GM15510 (cell line): ENCODE results near the gene HOXC9.

Experiments used
- POLR2A ChIP-seq: IDR thresholded peaks from 3 replicates; pipeline ENCODE4 v1.6.1; 2011; ENCODE audit warnings: borderline replicate concordance; ENCODE audit not compliant: insufficient read length; ENCODE audit errors: extremely low read depth

HOXC9 gene

DNA sequence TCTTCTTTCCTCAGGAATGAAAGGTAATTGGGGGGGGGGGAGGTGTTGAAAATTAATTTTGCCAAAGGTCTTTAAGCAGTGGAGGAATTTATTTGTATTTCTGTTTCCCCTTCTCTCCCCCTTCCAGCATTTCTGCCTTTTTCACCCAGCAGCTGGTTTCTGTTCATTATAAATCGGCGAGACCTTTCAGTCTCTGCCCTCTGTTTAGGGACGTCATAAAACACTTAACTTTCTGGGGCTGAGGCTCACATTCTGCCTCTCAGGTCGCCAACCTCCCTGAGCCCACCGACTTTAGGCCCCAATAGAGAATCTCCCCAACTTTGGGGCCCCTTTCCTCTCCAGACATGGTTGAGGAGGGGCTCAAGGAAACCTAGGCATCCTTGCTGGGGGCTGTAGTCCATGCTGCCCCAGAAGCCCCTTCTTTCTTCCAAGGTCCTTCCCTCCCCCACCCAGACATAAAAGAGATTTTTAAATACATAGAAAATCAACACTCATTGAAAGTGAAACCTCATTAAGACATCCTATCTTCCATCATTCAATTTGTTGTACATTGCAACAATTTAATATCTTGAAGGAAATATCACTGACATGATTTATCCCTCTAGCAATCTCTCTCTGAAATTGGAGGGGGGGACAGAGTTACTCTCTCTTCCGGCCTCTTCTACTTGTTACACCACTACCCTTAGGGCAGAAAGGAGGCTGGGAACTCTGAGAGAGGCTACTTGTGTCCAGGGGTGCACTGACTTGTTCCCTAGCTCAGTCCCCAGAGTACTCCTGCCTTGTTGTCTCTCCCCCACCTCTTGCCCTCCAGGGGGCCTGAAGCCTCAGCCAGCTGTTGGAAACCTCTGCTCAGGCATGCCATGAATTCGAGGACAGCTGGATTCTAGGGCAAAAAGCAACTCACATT, 25.8 kb downstream of the HOXC9 start:
- TF ChIP-seq POLR2A, result no peak

DNA sequence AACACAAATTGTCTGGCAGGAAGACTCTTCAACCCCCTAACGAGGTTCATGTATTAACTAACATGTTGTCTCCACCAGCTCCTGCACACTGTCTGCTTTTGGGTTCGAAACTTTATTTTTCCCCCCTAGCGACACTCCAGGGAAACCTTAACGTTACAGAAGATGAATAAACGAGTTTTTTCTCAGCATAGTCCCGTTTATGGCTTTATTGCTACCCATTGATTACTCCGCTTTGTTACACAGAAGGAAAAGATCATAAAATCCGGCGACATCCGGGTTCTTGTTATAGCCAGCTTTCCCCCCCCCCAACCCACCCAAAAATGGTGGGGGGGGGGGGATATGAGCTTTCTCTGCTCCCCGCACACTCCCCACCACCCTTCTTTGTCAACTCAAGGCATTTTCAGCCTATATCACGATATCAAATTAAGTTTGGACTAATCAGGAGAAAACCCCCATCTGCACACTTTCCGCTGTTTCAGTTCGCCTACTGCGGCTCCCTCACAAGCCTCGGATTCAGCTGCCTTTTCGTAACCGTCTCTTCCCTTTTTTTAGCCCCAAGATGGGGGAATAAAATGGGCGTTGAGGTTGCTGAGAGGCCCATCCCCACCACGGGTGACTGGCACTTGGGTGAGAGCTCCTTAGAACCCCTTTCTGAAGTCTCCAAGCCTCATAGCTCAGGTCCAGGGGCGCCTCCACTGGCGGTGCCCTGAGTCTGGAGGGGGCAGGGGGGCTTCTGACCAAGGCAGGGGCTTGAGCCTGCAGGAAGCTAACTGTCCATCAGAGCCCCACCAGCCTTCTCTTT, 26.9 kb downstream of the HOXC9 start:
- TF ChIP-seq POLR2A, result no peak

DNA sequence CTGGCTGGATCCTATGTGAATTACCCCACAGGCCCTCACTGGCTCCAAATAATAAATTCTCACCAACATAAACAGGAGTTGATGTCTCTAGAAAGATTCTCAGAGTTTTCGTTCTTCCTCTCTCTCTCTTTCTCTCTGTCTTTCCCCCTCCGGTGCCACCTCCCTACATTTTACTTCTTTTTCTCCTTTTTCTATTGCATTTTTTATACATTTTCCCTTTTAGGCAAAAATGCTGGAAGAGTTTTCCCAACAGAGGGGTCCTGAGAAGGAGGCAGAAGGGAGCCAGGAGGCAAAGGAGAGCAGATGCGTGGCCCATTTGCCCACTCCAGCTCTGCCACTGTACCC, 27.5 kb downstream of the HOXC9 start:
- TF ChIP-seq POLR2A, result no peak

DNA sequence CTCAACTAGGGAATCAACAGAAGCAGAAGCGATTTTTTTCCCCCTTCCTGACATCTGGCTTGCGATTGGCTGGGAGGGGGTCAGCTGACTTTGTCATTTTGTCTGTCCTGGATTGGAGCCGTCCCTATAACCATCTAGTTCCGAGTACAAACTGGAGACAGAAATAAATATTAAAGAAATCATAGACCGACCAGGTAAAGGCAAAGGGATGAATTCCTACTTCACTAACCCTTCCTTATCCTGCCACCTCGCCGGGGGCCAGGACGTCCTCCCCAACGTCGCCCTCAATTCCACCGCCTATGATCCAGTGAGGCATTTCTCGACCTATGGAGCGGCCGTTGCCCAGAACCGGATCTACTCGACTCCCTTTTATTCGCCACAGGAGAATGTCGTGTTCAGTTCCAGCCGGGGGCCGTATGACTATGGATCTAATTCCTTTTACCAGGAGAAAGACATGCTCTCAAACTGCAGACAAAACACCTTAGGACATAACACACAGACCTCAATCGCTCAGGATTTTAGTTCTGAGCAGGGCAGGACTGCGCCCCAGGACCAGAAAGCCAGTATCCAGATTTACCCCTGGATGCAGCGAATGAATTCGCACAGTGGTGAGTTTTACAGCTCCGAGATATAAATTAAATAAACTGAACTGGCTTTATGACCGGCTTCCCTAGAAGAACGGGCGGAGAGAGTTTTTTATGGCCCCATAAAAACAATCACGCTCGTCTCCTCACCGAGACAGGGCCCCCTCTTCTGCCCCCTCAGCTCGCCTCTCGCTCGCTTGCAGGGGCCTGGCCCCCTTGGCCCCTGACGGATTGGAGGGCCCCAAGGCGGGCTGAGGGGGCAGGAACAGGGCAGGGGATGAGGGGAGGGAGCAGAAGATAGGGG, 28.6 kb downstream of the HOXC9 start, which contains the start of gene HOXC6:
TSS of gene HOXC6 (plus strand) at position 127 of the 888 bp plus-strand sequence. CDS start at position 209, 82 bp downstream.
- TF ChIP-seq POLR2A, result no peak

DNA sequence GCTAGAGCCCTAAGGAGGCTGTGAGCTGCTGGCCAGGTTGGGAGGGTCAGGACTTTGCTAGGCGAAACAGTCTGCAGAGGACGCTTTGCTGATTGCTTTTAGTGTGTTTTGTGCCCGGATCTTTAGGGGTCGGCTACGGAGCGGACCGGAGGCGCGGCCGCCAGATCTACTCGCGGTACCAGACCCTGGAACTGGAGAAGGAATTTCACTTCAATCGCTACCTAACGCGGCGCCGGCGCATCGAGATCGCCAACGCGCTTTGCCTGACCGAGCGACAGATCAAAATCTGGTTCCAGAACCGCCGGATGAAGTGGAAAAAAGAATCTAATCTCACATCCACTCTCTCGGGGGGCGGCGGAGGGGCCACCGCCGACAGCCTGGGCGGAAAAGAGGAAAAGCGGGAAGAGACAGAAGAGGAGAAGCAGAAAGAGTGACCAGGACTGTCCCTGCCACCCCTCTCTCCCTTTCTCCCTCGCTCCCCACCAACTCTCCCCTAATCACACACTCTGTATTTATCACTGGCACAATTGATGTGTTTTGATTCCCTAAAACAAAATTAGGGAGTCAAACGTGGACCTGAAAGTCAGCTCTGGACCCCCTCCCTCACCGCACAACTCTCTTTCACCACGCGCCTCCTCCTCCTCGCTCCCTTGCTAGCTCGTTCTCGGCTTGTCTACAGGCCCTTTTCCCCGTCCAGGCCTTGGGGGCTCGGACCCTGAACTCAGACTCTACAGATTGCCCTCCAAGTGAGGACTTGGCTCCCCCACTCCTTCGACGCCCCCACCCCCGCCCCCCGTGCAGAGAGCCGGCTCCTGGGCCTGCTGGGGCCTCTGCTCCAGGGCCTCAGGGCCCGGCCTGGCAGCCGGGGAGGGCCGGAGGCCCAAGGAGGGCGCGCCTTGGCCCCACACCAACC, 29.8 kb downstream of the HOXC9 start:
- no peak for TF ChIP-seq POLR2A

DNA sequence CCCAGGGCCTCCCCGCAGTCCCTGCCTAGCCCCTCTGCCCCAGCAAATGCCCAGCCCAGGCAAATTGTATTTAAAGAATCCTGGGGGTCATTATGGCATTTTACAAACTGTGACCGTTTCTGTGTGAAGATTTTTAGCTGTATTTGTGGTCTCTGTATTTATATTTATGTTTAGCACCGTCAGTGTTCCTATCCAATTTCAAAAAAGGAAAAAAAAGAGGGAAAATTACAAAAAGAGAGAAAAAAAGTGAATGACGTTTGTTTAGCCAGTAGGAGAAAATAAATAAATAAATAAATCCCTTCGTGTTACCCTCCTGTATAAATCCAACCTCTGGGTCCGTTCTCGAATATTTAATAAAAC, 30.5 kb downstream of the HOXC9 start:
- no peak for TF ChIP-seq POLR2A

DNA sequence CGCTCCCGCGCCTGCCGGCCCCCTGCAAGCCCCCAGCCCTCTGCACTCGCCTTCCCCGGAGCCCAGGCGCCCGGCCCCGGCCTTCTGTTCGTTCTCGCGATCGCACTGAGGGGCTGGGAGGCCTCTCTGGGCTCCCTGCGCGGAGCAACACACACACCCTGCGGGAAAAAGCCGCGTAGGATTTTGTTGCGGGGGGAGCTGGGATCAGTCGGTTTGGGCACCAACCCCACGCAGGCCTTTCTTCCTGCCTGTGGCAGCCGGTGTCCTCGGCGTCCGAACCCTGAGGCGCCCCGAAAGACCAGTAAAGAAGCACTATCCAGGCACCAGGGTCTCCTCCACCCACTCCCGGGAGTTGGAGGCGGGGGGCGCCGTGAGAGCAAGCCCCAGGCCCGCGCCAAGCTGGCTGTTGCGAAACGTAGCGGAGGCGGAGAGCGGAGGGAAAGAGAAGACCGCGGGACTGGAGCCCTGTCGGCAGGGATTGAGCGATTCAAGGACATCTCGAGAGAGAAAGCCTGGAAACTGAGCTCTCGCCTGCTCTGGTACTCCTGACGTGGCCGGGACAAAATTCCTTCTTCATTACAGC, 31.0 kb downstream of the HOXC9 start:
- TF ChIP-seq POLR2A, result no peak

DNA sequence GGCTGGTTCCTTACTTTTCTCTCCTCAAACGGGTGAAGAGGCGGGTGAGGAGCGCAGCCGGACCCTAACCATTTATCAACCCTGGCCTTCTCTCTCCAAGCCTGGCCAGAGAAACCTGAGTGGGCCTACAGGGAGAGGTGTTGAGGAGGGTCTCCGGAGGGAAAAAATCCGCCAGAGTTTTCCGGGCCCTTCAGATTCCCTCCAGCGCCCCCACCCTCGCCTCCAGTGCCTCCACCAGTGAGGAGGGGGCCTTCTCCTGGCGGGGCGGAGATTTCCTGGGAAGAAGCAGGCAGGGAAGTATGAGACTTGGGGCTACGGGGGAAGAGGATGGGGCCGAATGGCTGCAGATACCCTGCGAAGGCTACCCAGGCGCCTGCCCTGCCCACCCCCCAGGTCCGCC, 31.5 kb downstream of the HOXC9 start:
- no peak for TF ChIP-seq POLR2A

DNA sequence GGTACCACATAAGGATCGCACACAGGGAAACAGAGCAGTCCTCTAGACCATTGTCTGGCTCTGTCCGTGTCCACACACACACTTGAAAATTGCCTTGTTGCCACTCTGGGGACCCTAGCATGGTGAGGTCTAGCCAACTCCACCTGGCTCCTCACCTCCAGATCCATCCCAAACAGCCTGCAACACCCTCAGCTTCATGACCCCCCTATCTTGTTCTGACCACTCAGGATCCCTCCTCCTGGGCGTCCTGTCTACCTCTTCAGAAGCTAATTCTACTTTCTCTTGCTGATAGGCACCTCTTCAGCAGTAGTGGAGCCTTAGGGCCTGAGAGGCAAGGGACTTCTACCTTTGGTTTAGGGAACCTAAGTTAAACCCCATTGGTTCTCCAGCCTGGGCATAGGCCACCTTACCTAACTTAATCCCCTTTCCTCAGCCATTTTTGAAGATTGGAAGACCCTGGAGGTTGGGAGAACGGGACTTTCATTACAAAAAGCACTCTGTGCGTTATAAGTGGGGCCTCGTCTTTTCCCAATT, 32.2 kb downstream of the HOXC9 start:
- no peak for TF ChIP-seq POLR2A

DNA sequence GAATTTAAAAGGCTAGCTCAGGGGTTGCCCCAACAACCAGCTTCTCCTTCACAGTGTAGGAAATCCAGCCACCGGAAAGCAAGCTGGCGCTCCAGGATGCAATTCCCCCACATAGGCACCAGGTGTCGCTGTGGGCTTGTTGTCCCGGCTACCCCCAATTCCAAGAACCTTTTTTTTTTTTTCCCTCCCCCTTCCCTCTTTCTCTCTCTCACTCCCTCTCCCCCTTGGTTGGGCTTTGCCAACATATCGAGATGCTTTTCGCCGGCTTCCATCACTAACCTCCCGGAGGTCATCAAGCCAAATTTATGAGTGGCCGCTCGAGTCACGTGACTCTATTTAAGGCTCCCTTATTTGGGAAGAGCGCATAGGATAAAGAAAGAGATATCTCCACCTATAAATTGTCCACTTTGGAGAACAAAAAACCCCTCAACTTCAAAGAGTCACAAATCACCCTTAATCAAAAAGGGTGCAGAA, 32.7 kb downstream of the HOXC9 start, which contains the start of gene HOXC5:
TSS of gene HOXC5 (plus strand) at position 424 of the 474 bp plus-strand sequence. CDS start 73 bp downstream, outside the sequence.
- TF ChIP-seq POLR2A, result no peak

DNA sequence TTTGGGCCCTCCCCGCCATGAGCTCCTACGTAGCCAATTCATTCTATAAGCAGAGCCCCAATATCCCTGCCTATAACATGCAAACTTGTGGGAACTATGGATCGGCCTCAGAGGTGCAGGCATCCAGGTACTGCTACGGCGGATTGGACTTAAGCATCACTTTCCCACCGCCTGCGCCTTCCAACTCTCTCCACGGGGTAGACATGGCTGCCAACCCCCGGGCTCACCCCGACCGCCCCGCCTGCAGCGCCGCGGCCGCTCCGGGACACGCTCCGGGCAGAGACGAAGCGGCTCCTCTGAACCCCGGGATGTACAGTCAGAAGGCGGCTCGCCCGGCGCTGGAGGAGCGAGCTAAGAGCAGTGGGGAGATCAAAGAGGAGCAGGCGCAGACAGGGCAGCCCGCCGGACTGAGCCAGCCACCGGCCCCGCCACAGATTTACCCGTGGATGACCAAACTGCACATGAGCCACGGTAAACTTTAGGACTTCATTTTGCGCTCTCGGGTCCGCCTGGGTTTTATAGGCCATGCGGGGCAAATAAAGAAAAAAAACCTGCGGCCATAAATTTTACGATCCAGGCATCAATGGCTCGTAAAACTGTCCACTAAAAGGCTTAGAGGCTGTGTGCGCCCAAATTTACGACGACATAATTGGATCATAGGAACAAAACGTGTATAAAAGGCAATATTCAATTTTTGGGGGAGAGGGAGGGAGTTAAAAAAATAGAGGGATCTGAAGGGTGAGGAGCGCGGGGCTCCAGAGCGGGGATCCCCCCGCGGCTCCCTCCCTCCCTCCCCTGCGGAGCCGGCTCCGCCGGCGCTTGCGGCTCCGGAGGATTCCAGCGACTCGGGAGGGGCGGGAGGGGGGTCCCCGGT, 33.4 kb downstream of the HOXC9 start:
- TF ChIP-seq POLR2A, result no peak
